OCI-LY7 (cell line): Measurements from ENCODE around the gene C1orf115. TPM values are rescaled to one million over a fixed set of nuclear protein-coding genes. Genes with fewer than 3 reads are reported as not detected.

ENCODE experiments used
- BruUV-seq: library from RNA; stranded (reverse); fragments of 400-500 nt; replicated peaks from 2 replicates; lab custom pipeline; 2021; lab: Mats Ljungman, UMichigan
- CTCF ChIA-PET: fragments of 300-600 bp; sonication (Branson Sonifier 250); formaldehyde crosslinking; loops from one replicate; lab custom pipeline; 2022; ENCODE audit warnings: antibody characterized with exemption; ENCODE audit not compliant: unreplicated experiment; lab: Charles Lee
- POLR2A ChIA-PET: fragments of 300-600 bp; sonication (Branson Sonifier 250); formaldehyde crosslinking; loops from one replicate; lab custom pipeline; 2022; ENCODE audit warnings: antibody characterized with exemption; lab: Charles Lee
- DNase-seq: peaks from one replicate; pipeline ENCODE4 v3.0.0-alpha.2; 2015; ENCODE audit warnings: low spot score
- H2AFZ ChIP-seq: fragments of 200-600 bp; sonication (generic), shearing (Covaris generic); 2 replicates; pipeline ENCODE4 v1.6.1; 2014; ENCODE audit warnings: mild to moderate bottlenecking, antibody characterized with exemption, low read length, moderate library complexity
- H3K27ac ChIP-seq: fragments of 200-600 bp; sonication (generic); 2 replicates; pipeline ENCODE4 v1.5.1; 2014; ENCODE audit warnings: mixed run types, low read depth, mild to moderate bottlenecking, moderate library complexity, low read length, inconsistent platforms; ENCODE audit not compliant: poor library complexity, severe bottlenecking
- H3K36me3 ChIP-seq: fragments of 200-600 bp; sonication (generic); 2 replicates; pipeline ENCODE4 v1.6.1; 2014; ENCODE audit warnings: mild to moderate bottlenecking, antibody characterized with exemption, low read length, moderate library complexity, mixed read lengths; ENCODE audit not compliant: insufficient read depth
- H3K4me1 ChIP-seq: fragments of 200-600 bp; sonication (generic); 2 replicates; pipeline ENCODE4 v1.5.1; 2014; ENCODE audit warnings: mild to moderate bottlenecking, low read length; ENCODE audit not compliant: insufficient read depth, poor library complexity, severe bottlenecking
- H3K4me2 ChIP-seq: fragments of 200-600 bp; sonication (generic); 2 replicates; pipeline ENCODE4 v1.6.1; 2014; ENCODE audit warnings: mild to moderate bottlenecking, low read length
- H3K4me3 ChIP-seq: fragments of 200-600 bp; sonication (generic); 2 replicates; pipeline ENCODE4 v1.5.1; 2014; ENCODE audit warnings: mild to moderate bottlenecking, low read depth, low read length; ENCODE audit not compliant: poor library complexity, severe bottlenecking
- H3K79me2 ChIP-seq: fragments of 200-600 bp; sonication (generic); 2 replicates; pipeline ENCODE4 v1.6.1; 2016; ENCODE audit warnings: low read depth, mild to moderate bottlenecking, low read length, moderate library complexity, mixed read lengths; ENCODE audit not compliant: insufficient read depth
- H3K9me2 ChIP-seq: fragments of 200-600 bp; sonication (generic); 2 replicates; pipeline ENCODE4 v1.6.1; 2016; ENCODE audit warnings: mild to moderate bottlenecking, low read length, mixed read lengths; ENCODE audit not compliant: insufficient read depth
- H3K9me3 ChIP-seq: fragments of 200-600 bp; sonication (generic); 2 replicates; pipeline ENCODE4 v1.6.1; 2014; ENCODE audit warnings: mild to moderate bottlenecking, mixed run types, low read length, mixed read lengths
- H4K20me1 ChIP-seq: fragments of 200-600 bp; sonication (generic); 2 replicates; pipeline ENCODE4 v1.6.1; 2014; ENCODE audit warnings: mild to moderate bottlenecking, antibody characterized with exemption, low read length, moderate library complexity, mixed read lengths; ENCODE audit not compliant: insufficient read depth
- CTCF ChIP-seq: fragments of 200-600 bp; sonication (generic); conservative IDR thresholded peaks from 2 replicates; pipeline ENCODE4 v1.5.1; 2014; ENCODE audit warnings: mild to moderate bottlenecking, antibody characterized with exemption, low read length, moderate library complexity, mixed read lengths
- EZH2phosphoT487 ChIP-seq: fragments of 200-600 bp; sonication (generic); IDR thresholded peaks from 2 replicates; pipeline ENCODE4 v1.6.1; 2018; ENCODE audit warnings: low read depth, borderline replicate concordance, mild to moderate bottlenecking, mixed run types, antibody characterized with exemption, low read length, moderate library complexity, mixed read lengths
- intact Hi-C: fragments of 100-400 bp; cut with micrococcal nuclease; formaldehyde crosslinking; loops from one replicate; pipeline ENCODE4 v1.10.0; 2022; ENCODE audit not compliant: unreplicated experiment
- total RNA-seq, 2 experiments: library from RNA; depleted of rRNA in 1 of 2; stranded (reverse); fragments of >200 nt in 1 of 2; shearing (Covaris generic) in 1 of 2; gene quantifications; 2 replicates each; pipeline ENCODE4 v1.2.3, GENCODE V29; 2014 to 2022

Gene C1orf115
- total RNA-seq, 2 experiments from 2014 or later = not detected

- no peaks in the 10 kb centered on the region for H3K79me2 ChIP-seq
- TF ChIP-seq CTCF (no peak), EZH2phosphoT487 (no peak)
- CTCF ChIA-PET = no interaction called here
- intact Hi-C loops = no loop called here
- DNase-seq = no peak
- no peak overlapping the region for H3K27ac ChIP-seq
- no TSS peak for BruUV-seq
- H3K4me3 ChIP-seq = no peak overlapping the region
- no peak overlapping the region for H3K4me2 ChIP-seq
- no peaks in the 10 kb centered on the region for H3K36me3 ChIP-seq
- no peaks in the 10 kb centered on the region for H4K20me1 ChIP-seq
- no peaks in the 10 kb centered on the region for H3K4me1 ChIP-seq
- H3K9me3 ChIP-seq = no peaks in the 10 kb centered on the region
- POLR2A ChIA-PET = no interaction called here
- H2AFZ ChIP-seq = no peak overlapping the region
- H3K9me2 ChIP-seq = no peaks in the 10 kb centered on the region
Measured at GRCh38 chr1:220741825-220742224, 51.7 kb downstream of the C1orf115 start.

GRCh38 chr1:220742520-220742919, 52.4 kb downstream of the C1orf115 start:
- CTCF ChIA-PET = no interaction called here
- Histone ChIP-seq H3K9me2 (no peaks in the 10 kb centered on the region), H3K36me3 (no peaks in the 10 kb centered on the region), H2AFZ (no peak overlapping the region), H3K79me2 (no peaks in the 10 kb centered on the region), H3K27ac (no peak overlapping the region), H3K4me1 (no peaks in the 10 kb centered on the region), H3K9me3 (no peaks in the 10 kb centered on the region), H4K20me1 (no peaks in the 10 kb centered on the region), H3K4me3 (no peak overlapping the region), H3K4me2 (no peak overlapping the region)
- intact Hi-C loops = no loop called here
- no TSS peak for BruUV-seq
- POLR2A ChIA-PET = no interaction called here
- no peak for TF ChIP-seq CTCF
- no peak for TF ChIP-seq EZH2phosphoT487
- no peak for DNase-seq

GRCh38 chr1:220746851-220747250, 56.7 kb downstream of the C1orf115 start:
- TF ChIP-seq EZH2phosphoT487 = no peak
- no peak for TF ChIP-seq CTCF

More at GRCh38 chr1:220746851-220747250, 56.7 kb downstream of the C1orf115 start:
- no peaks in the 10 kb centered on the region for H4K20me1 ChIP-seq
- no peak overlapping the region for H2AFZ ChIP-seq
- no peaks in the 10 kb centered on the region for H3K9me3 ChIP-seq
- intact Hi-C loops = no loop called here
- ChIA-PET CTCF (no interaction called here), POLR2A (no interaction called here)
- no TSS peak for BruUV-seq
- H3K4me1 ChIP-seq = no peaks in the 10 kb centered on the region
- no peak overlapping the region for H3K27ac ChIP-seq
- no peaks in the 10 kb centered on the region for H3K79me2 ChIP-seq
- no peaks in the 10 kb centered on the region for H3K9me2 ChIP-seq
- no peak for DNase-seq
- no peak overlapping the region for H3K4me2 ChIP-seq
- H3K36me3 ChIP-seq = no peaks in the 10 kb centered on the region
- H3K4me3 ChIP-seq = no peak overlapping the region
